Adrenal gland (tissue), 5 donors: ENCODE results near the gene CRYBB1.

ENCODE experiments used
- POLR2A ChIP-seq, 2 donors: fragments of 450-650 bp; IDR thresholded peaks; one replicate each; pipeline ENCODE4 v1.6.1; 2017; ENCODE audit warnings: antibody characterized with exemption in 2 of 2, mild to moderate bottlenecking in 2 of 2, moderate library complexity in 1 of 2
- TF ChIP-seq, protein P1 (sequence below), 6 experiments: fragments of 450-650 bp in 4 of 6; fragments of 200-600 bp in 2 of 6; sonication (generic) in 1 of 6; IDR thresholded peaks; 1 replicate in 5 of 6; 2 replicates in 1 of 6; pipeline versions ENCODE4 v1.5.1 to v1.8.0; 2016 to 2021; ENCODE audit warnings: antibody characterized with exemption in 6 of 6, mild to moderate bottlenecking in 2 of 6, moderate library complexity in 1 of 6
- donor health status: DM: no; HTN: no; CAD: no.

DNA sequence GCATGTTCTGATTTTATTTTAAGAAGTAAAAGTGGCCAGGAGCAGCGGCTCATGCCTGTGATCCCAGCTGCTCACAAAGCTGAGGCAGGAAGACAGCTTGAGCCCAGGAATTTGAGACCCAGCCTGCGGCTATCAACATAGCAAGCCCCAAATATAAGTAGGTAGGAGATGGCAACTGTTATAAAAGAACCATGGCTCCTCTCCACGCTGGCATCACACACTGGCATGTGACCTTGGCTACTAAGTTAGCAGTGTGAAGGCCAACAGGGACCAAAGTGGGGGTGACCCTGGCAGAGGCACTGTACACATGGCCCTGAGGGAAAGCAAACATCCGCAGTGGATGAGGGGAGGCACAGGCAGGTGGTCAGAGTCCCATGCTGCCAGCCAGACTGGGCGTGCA lies 60.9 kb downstream of the CRYBB1 start:
- TF ChIP-seq, protein P1, sequence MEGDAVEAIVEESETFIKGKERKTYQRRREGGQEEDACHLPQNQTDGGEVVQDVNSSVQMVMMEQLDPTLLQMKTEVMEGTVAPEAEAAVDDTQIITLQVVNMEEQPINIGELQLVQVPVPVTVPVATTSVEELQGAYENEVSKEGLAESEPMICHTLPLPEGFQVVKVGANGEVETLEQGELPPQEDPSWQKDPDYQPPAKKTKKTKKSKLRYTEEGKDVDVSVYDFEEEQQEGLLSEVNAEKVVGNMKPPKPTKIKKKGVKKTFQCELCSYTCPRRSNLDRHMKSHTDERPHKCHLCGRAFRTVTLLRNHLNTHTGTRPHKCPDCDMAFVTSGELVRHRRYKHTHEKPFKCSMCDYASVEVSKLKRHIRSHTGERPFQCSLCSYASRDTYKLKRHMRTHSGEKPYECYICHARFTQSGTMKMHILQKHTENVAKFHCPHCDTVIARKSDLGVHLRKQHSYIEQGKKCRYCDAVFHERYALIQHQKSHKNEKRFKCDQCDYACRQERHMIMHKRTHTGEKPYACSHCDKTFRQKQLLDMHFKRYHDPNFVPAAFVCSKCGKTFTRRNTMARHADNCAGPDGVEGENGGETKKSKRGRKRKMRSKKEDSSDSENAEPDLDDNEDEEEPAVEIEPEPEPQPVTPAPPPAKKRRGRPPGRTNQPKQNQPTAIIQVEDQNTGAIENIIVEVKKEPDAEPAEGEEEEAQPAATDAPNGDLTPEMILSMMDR (IDR thresholded peaks at IDR 0.05): no peak
- TF ChIP-seq POLR2A (IDR thresholded peaks at IDR 0.05): no peak
